Measurements from ENCODE around the gene PRKRIP1. TPM values are rescaled to one million over a fixed set of nuclear protein-coding genes. Genes with fewer than 3 reads are reported as not detected.
A peak's percentile ranks its signal among the peaks of the same experiment; 100 is the strongest.

PRKRIP1 gene
- total and polyA plus RNA-seq, 2 experiments from 2014 or later, result 25.5 to 29.1 TPM

- Mint-ChIP-seq H3K36me3 (ENCODE audit: low read depth) (peaks cover 19% of the 10 kb centered on the region; the same call in 2 of the 3 replicates), H3K27ac (0 out of 2 replicates have a peak overlapping the region, but pooled peaks have one; percentile 67), H3K27me3 (ENCODE audit: insufficient read depth, low read depth, poor library complexity) (peaks cover 7% of the 10 kb centered on the region), H3K4me1 (peaks cover 10% of the 10 kb centered on the region), H3K9me3 (no peaks in the 10 kb centered on the region), H3K4me3 (no peak overlapping the region)
- Histone ChIP-seq H3K9me2 (ENCODE audit: insufficient read depth) (no peaks in the 10 kb centered on the region), H3K79me2 (replicated peaks; ENCODE audit: insufficient read depth) (no peaks in the 10 kb centered on the region), H3K4me3 (no peak overlapping the region), H2AFZ (no peak overlapping the region), H3K27ac (ENCODE audit: low read depth) (peak overlapping the region; percentile 73), H3K36me3 (ENCODE audit: insufficient read depth) (no peaks in the 10 kb centered on the region), H3K4me1 (ENCODE audit: insufficient read depth) (peaks cover 15% of the 10 kb centered on the region), H3K4me2 (no peak overlapping the region), H3K27me3 (ENCODE audit: insufficient read depth) (no peaks in the 10 kb centered on the region), H4K20me1 (replicated peaks; ENCODE audit: insufficient read depth) (no peaks in the 10 kb centered on the region; the same call in 1 of the 2 replicates), H3F3A (replicated peaks; ENCODE audit: low read depth) (peaks cover 4% of the 10 kb centered on the region; the same call in 1 of the 2 replicates)
- TF ChIP-seq CTCF (conservative IDR thresholded peaks at IDR 0.05; ENCODE audit: low read depth in 2 of 2) (no peak), ZNF114 (CRISPR knock-in tag; IDR thresholded peaks at IDR 0.05) (no peak), JUNB (IDR thresholded peaks at IDR 0.05; ENCODE audit: unreplicated experiment) (no peak), POLR2AphosphoS5 (IDR thresholded peaks at IDR 0.05; ENCODE audit: low read depth) (no peak), EZH2 (IDR thresholded peaks at IDR 0.05; ENCODE audit: low read depth, unreplicated experiment) (no peak), REST (IDR thresholded peaks at IDR 0.05; ENCODE audit: unreplicated experiment) (no peak), CREB1 (CRISPR knock-in tag; IDR thresholded peaks at IDR 0.05; ENCODE audit: low read depth) (no peak), ZNF462 (CRISPR knock-in tag; IDR thresholded peaks at IDR 0.05) (no peak), EZH2phosphoT487 (IDR thresholded peaks at IDR 0.05; ENCODE audit: unreplicated experiment) (no peak), STAT1 (IDR thresholded peaks at IDR 0.05; ENCODE audit: unreplicated experiment) (no peak), ETS1 (IDR thresholded peaks at IDR 0.05) (no peak), NANOG (IDR thresholded peaks at IDR 0.05; ENCODE audit: borderline replicate concordance) (no peak)
- ATAC-seq (peak; percentile 56), DNase-seq (ENCODE audit: low spot score) (peak; percentile 60)
Observed at GRCh38 chr7:102439963-102440795, 44.0 kb downstream of the PRKRIP1 start.

Data from GM23338 (cell line).